A549 (cell line): ENCODE measurements around the gene SIGMAR1. TPM values are rescaled to one million over a fixed set of nuclear protein-coding genes. Genes with fewer than 3 reads are reported as not detected.

Experiments
- ATAC-seq, 2 experiments: fragments of 200-7000 bp in 1 of 2; fragments of >200 bp in 1 of 2; cut with Nextera tagmentation in 1 of 2; cut with Tn5 transposase in 1 of 2; 3 replicates each; pipeline versions ENCODE4 v1.8.0 to v1.9.1; 2018 to 2020; ENCODE audit warnings: mild to moderate bottlenecking in 1 of 2, moderate library complexity in 1 of 2
- CTCF ChIA-PET: fragments of 300-600 bp; sonication (Branson Sonifier 250); formaldehyde crosslinking; extraction: SDS; loops from one replicate; lab custom pipeline; 2021; ENCODE audit warnings: antibody characterized with exemption, inconsistent platforms; lab: Yijun Ruan, JAX
- POLR2A ChIA-PET: fragments of 350-600 bp; formaldehyde crosslinking; extraction: SDS; loops from one replicate; lab custom pipeline; 2021; ENCODE audit warnings: antibody characterized with exemption, inconsistent platforms; lab: Yijun Ruan, JAX
- DNase-seq, 2 experiments: peaks; one replicate each; pipeline versions ENCODE4 v3.0.0 to v3.0.0-alpha.2; 2011 to 2016; ENCODE audit warnings: low read depth in 1 of 2, low spot score in 1 of 2
- FAIRE-seq: peaks from 2 replicates; lab custom pipeline; 2011; peaks lifted over from hg19 to GRCh38; lab: Jason Lieb, UNC
- H3K27ac ChIP-seq, 2 experiments: fragments of >200 bp; sonication (Bioruptor Twin); formaldehyde crosslinking; 3 replicates each; pipeline ENCODE4 v1.5.1; 2016 to 2017
- H3K4me1 ChIP-seq: fragments of >200 bp; sonication (Bioruptor Twin); formaldehyde crosslinking; 3 replicates; pipeline ENCODE4 v1.6.1; 2016
- H3K4me2 ChIP-seq: fragments of >200 bp; sonication (Bioruptor Twin); formaldehyde crosslinking; 3 replicates; pipeline ENCODE4 v1.6.1; 2016
- H3K4me3 ChIP-seq: fragments of >200 bp; sonication (Bioruptor Twin); formaldehyde crosslinking; 3 replicates; pipeline ENCODE4 v1.5.1; 2016
- H3K9me3 ChIP-seq: fragments of >200 bp; sonication (Bioruptor Twin); formaldehyde crosslinking; 3 replicates; pipeline ENCODE4 v1.6.1; 2016
- BHLHE40 ChIP-seq: IDR thresholded peaks from 2 replicates; pipeline ENCODE4 v1.6.1; 2012; ENCODE audit warnings: low read depth, low read length, inconsistent platforms
- CBX8 ChIP-seq: fragments of 200-600 bp; sonication (generic); IDR thresholded peaks from 2 replicates; pipeline ENCODE4 v1.6.1; 2016
- CEBPB ChIP-seq, 2 experiments: fragments of >200 bp in 1 of 2; sonication (Bioruptor Twin) in 1 of 2; formaldehyde crosslinking in 1 of 2; IDR thresholded peaks; 2 replicates each; pipeline ENCODE4 v1.6.1; 2012 to 2016
- CHD2 ChIP-seq: fragments of 150-350 bp; IDR thresholded peaks from 2 replicates; pipeline ENCODE4 v1.6.1; 2014; ENCODE audit warnings: low read length; ENCODE audit not compliant: partially characterized antibody
- EHMT2 ChIP-seq: fragments of 200-600 bp; sonication (generic); IDR thresholded peaks from 2 replicates; pipeline ENCODE4 v1.6.1; 2016; ENCODE audit warnings: antibody characterized with exemption, low read depth, mild to moderate bottlenecking, moderate library complexity
- FOSB ChIP-seq: fragments of 250-450 bp; sonication (Bioruptor Pico); IDR thresholded peaks from 2 replicates; pipeline ENCODE4 v1.5.0; 2020; ENCODE audit warnings: mild to moderate bottlenecking, moderate library complexity
- FOSL2 ChIP-seq, 2 experiments: fragments of 450-650 bp in 1 of 2; fragments of >200 bp in 1 of 2; sonication (Bioruptor Twin) in 1 of 2; formaldehyde crosslinking; IDR thresholded peaks; 2 replicates each; pipeline versions ENCODE4 v1.5.0 to v1.6.1; 2016 to 2020; ENCODE audit warnings: mild to moderate bottlenecking in 1 of 2, moderate library complexity in 1 of 2
- HOXA7 ChIP-seq: fragments of 250-450 bp; sonication (Bioruptor Pico); IDR thresholded peaks from 2 replicates; pipeline ENCODE4 v1.5.0; 2020; ENCODE audit warnings: mild to moderate bottlenecking, moderate library complexity
- HOXB5 ChIP-seq: fragments of 250-450 bp; sonication (Bioruptor Pico); IDR thresholded peaks from 2 replicates; pipeline ENCODE4 v1.5.0; 2020; ENCODE audit warnings: mild to moderate bottlenecking, moderate library complexity
- JUN ChIP-seq, 2 experiments: fragments of >200 bp; sonication (Bioruptor Twin); formaldehyde crosslinking; IDR thresholded peaks; 2 replicates in 1 of 2; 3 replicates in 1 of 2; pipeline ENCODE4 v1.6.1; 2016 to 2017
- KDM1A ChIP-seq: fragments of 200-600 bp; sonication (generic); IDR thresholded peaks from 2 replicates; pipeline ENCODE4 v1.6.1; 2016; ENCODE audit warnings: low read depth, mild to moderate bottlenecking
- NFE2L2 ChIP-seq: fragments of 150-350 bp; conservative IDR thresholded peaks from 2 replicates; pipeline ENCODE4 v1.6.1; 2014; ENCODE audit warnings: low read length
- PHF8 ChIP-seq: fragments of 200-600 bp; sonication (generic); IDR thresholded peaks from 2 replicates; pipeline ENCODE4 v1.6.1; 2016; ENCODE audit warnings: low read depth, mild to moderate bottlenecking, antibody characterized with exemption, moderate library complexity, borderline replicate concordance
- POLR2A ChIP-seq: IDR thresholded peaks from 2 replicates; pipeline ENCODE4 v1.6.1; 2012; ENCODE audit warnings: mild to moderate bottlenecking, low read length
- RAD21 ChIP-seq, 2 experiments: fragments of >200 bp in 1 of 2; sonication (Bioruptor Twin) in 1 of 2; formaldehyde crosslinking in 1 of 2; IDR thresholded peaks in 1 of 2; conservative IDR thresholded peaks in 1 of 2; 2 replicates in 1 of 2; 3 replicates in 1 of 2; pipeline ENCODE4 v1.6.1; 2012 to 2018; ENCODE audit warnings: inconsistent platforms in 1 of 2
- RFX5 ChIP-seq: fragments of 450-650 bp; IDR thresholded peaks from 2 replicates; pipeline ENCODE4 v1.7.1; 2014; ENCODE audit warnings: antibody characterized with exemption, mild to moderate bottlenecking, moderate library complexity
- SMC3 ChIP-seq: fragments of >200 bp; sonication (Bioruptor Twin); formaldehyde crosslinking; IDR thresholded peaks from 3 replicates; pipeline ENCODE4 v1.6.1; 2018; ENCODE audit warnings: inconsistent platforms
- SREBF2 ChIP-seq: fragments of 450-650 bp; IDR thresholded peaks from 2 replicates; pipeline ENCODE4 v1.6.1; 2014; ENCODE audit warnings: mild to moderate bottlenecking, moderate library complexity
- TFCP2L1 ChIP-seq: fragments of 250-450 bp; sonication (Bioruptor Pico); IDR thresholded peaks from 2 replicates; pipeline ENCODE4 v1.5.0; 2021; ENCODE audit warnings: mild to moderate bottlenecking
- WGBS: methylation state at CpG from one replicate; pipeline ENCODE4 v1.1.6; 2017; ENCODE audit errors: missing lambda C conversion rate; 5-methylcytosine and 5-hydroxymethylcytosine counted together
- polyA plus RNA-seq, 4 experiments: library from polyadenylated mRNA; depleted of rRNA in 3 of 4; stranded (reverse); fragments of >200 nt; fragmentation: RNase III in 1 of 4; extraction: RNeasy Plus Mini Kit Qiagen cat#74134 plus additional on column Dnase treatment in 1 of 4; gene quantifications; 2 replicates in 3 of 4; 3 replicates in 1 of 4; pipeline ENCODE4 v1.2.3, GENCODE V29; 2011 to 2017
- TF ChIP-seq, protein P1 (sequence below): IDR thresholded peaks from 2 replicates; pipeline ENCODE4 v1.6.1; 2012
- TF ChIP-seq, protein P2 (sequence below): fragments of >200 bp; sonication (Bioruptor Twin); formaldehyde crosslinking; IDR thresholded peaks from 3 replicates; pipeline ENCODE4 v1.6.1; 2016
- TF ChIP-seq, protein P3 (sequence below): fragments of >200 bp; sonication (Bioruptor Twin); formaldehyde crosslinking; IDR thresholded peaks from 3 replicates; pipeline ENCODE4 v1.5.1; 2016
- TF ChIP-seq, protein P4 (sequence below): fragments of 200-600 bp; sonication (generic); IDR thresholded peaks from 2 replicates; pipeline ENCODE4 v1.6.1; 2016; ENCODE audit warnings: antibody characterized with exemption, mild to moderate bottlenecking, moderate library complexity
- TF ChIP-seq, protein P5 (sequence below): fragments of 450-650 bp; IDR thresholded peaks from 2 replicates; pipeline ENCODE4 v1.6.1; 2014; ENCODE audit warnings: antibody characterized with exemption
- TF ChIP-seq, protein P6 (sequence below): IDR thresholded peaks from 2 replicates; pipeline ENCODE4 v1.6.1; 2012; ENCODE audit warnings: low read depth, borderline replicate concordance
- TF ChIP-seq, protein P7 (sequence below): IDR thresholded peaks from 2 replicates; pipeline ENCODE4 v1.6.1; 2012

SIGMAR1 gene
- polyA plus RNA-seq, 2 of the 4 experiments (the other 2 are of a cell fraction) = 64.6 to 150 TPM

DNA sequence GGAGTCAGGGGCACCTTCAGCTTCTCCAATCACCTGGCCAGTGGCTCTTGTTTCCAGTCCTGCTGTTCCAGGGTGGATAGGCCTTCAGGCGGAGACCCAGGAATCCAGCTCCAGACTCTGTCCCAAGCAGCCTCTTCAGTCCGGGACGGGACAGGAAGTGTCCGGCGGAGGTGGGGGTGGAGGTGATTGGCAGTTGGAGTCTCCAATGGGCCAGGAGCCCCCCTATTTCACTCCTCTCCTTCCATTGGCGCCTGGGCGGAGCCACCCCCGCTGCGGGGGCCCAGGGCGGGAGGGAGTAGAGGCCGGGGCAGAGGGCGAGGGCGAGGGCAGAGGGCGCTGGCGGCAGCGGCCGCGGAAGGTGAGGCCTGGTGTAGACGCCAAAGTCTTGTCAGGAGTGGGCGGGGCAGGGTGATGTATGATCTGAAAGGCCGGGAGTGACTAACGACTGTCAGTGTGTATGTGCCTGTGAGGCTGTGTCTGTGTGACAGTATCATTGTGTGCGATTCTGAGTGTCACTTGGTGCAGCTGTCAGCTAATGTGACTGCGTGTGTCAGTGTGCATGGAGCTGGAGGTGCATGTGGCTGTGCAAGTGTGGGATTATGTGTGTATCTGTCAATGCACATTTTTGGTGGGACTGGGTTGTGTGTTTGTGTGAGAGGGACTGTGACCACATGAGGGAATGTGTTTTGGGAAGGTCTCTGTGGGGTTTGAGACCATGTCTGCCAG is 14.5 kb upstream of the SIGMAR1 start, which contains the start of gene IL11RA:
IL11RA (plus strand) TSS at position 310 of the 726 bp plus-strand sequence. CDS start 3,033 bp downstream, outside the sequence.
- ATAC-seq (peak; percentile 81 to 94), DNase-seq (peak; percentile 89 to 91), FAIRE-seq (no peak)
- peaks cover 28% of the 10 kb centered on the region for H3K4me1 ChIP-seq
- H3K27ac ChIP-seq = peak within 1 kb of the TSS; percentile 77 to 89
- CTCF ChIA-PET = interaction anchor here (0.6 to 22.6 kb wide), 6 partner anchors 9 to 610 kb away, joined by 3 to 288 read pairs (median 4); partner anchors contain the start of genes CCL27 and SIGMAR1
- peak within 1 kb of the TSS; percentile 76 for H3K4me2 ChIP-seq
- no peak for TF ChIP-seq CEBPB (IDR thresholded peaks at IDR 0.05)
- TF ChIP-seq POLR2A = peak; percentile 55
- TF ChIP-seq HOXB5 (CRISPR knock-in tag) = peak; percentile 69; the same call in 1 of the 2 replicates
- TF ChIP-seq, protein P1, sequence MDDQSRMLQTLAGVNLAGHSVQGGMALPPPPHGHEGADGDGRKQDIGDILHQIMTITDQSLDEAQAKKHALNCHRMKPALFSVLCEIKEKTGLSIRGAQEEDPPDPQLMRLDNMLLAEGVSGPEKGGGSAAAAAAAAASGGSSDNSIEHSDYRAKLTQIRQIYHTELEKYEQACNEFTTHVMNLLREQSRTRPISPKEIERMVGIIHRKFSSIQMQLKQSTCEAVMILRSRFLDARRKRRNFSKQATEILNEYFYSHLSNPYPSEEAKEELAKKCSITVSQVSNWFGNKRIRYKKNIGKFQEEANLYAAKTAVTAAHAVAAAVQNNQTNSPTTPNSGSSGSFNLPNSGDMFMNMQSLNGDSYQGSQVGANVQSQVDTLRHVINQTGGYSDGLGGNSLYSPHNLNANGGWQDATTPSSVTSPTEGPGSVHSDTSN = peak; percentile 92
- TF ChIP-seq PHF8 = no peak
- TF ChIP-seq, protein P2, sequence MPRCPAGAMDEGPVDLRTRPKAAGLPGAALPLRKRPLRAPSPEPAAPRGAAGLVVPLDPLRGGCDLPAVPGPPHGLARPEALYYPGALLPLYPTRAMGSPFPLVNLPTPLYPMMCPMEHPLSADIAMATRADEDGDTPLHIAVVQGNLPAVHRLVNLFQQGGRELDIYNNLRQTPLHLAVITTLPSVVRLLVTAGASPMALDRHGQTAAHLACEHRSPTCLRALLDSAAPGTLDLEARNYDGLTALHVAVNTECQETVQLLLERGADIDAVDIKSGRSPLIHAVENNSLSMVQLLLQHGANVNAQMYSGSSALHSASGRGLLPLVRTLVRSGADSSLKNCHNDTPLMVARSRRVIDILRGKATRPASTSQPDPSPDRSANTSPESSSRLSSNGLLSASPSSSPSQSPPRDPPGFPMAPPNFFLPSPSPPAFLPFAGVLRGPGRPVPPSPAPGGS = no peak
- TF ChIP-seq HOXA7 (CRISPR knock-in tag) = no peak
- TF ChIP-seq NFE2L2 = no peak
- TF ChIP-seq SMC3 = no peak
- TF ChIP-seq BHLHE40 = no peak
- no peak for TF ChIP-seq FOSB (CRISPR knock-in tag)
- no peak for TF ChIP-seq KDM1A
- TF ChIP-seq, protein P3, sequence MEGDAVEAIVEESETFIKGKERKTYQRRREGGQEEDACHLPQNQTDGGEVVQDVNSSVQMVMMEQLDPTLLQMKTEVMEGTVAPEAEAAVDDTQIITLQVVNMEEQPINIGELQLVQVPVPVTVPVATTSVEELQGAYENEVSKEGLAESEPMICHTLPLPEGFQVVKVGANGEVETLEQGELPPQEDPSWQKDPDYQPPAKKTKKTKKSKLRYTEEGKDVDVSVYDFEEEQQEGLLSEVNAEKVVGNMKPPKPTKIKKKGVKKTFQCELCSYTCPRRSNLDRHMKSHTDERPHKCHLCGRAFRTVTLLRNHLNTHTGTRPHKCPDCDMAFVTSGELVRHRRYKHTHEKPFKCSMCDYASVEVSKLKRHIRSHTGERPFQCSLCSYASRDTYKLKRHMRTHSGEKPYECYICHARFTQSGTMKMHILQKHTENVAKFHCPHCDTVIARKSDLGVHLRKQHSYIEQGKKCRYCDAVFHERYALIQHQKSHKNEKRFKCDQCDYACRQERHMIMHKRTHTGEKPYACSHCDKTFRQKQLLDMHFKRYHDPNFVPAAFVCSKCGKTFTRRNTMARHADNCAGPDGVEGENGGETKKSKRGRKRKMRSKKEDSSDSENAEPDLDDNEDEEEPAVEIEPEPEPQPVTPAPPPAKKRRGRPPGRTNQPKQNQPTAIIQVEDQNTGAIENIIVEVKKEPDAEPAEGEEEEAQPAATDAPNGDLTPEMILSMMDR = no peak
- TF ChIP-seq, protein P4, sequence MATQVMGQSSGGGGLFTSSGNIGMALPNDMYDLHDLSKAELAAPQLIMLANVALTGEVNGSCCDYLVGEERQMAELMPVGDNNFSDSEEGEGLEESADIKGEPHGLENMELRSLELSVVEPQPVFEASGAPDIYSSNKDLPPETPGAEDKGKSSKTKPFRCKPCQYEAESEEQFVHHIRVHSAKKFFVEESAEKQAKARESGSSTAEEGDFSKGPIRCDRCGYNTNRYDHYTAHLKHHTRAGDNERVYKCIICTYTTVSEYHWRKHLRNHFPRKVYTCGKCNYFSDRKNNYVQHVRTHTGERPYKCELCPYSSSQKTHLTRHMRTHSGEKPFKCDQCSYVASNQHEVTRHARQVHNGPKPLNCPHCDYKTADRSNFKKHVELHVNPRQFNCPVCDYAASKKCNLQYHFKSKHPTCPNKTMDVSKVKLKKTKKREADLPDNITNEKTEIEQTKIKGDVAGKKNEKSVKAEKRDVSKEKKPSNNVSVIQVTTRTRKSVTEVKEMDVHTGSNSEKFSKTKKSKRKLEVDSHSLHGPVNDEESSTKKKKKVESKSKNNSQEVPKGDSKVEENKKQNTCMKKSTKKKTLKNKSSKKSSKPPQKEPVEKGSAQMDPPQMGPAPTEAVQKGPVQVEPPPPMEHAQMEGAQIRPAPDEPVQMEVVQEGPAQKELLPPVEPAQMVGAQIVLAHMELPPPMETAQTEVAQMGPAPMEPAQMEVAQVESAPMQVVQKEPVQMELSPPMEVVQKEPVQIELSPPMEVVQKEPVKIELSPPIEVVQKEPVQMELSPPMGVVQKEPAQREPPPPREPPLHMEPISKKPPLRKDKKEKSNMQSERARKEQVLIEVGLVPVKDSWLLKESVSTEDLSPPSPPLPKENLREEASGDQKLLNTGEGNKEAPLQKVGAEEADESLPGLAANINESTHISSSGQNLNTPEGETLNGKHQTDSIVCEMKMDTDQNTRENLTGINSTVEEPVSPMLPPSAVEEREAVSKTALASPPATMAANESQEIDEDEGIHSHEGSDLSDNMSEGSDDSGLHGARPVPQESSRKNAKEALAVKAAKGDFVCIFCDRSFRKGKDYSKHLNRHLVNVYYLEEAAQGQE = no peak
- peak in 1 of 2 experiments; percentile 54; a peak in 2 of 5 replicates for TF ChIP-seq JUN (IDR thresholded peaks at IDR 0.05)
- no peak for TF ChIP-seq CBX8
- TF ChIP-seq RAD21 (conservative IDR thresholded peaks at IDR 0.05 in 1 of 2, IDR thresholded peaks at IDR 0.05 in 1 of 2) = no peak
- no peak for TF ChIP-seq EHMT2
- TF ChIP-seq, protein P5, sequence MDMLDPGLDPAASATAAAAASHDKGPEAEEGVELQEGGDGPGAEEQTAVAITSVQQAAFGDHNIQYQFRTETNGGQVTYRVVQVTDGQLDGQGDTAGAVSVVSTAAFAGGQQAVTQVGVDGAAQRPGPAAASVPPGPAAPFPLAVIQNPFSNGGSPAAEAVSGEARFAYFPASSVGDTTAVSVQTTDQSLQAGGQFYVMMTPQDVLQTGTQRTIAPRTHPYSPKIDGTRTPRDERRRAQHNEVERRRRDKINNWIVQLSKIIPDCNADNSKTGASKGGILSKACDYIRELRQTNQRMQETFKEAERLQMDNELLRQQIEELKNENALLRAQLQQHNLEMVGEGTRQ = no peak
- TF ChIP-seq, protein P6, sequence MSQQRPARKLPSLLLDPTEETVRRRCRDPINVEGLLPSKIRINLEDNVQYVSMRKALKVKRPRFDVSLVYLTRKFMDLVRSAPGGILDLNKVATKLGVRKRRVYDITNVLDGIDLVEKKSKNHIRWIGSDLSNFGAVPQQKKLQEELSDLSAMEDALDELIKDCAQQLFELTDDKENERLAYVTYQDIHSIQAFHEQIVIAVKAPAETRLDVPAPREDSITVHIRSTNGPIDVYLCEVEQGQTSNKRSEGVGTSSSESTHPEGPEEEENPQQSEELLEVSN = no peak
- TF ChIP-seq RFX5 = no peak
- TF ChIP-seq TFCP2L1 (CRISPR knock-in tag) = no peak
- no peak for TF ChIP-seq SREBF2
- no peak for TF ChIP-seq CHD2
- no peak for TF ChIP-seq FOSL2 (IDR thresholded peaks at IDR 0.05)
- 0 out of 2 replicates have a peak, but pooled peaks have one; percentile 24 for TF ChIP-seq FOSL2 (CRISPR knock-in tag; IDR thresholded peaks at IDR 0.05)
- TF ChIP-seq, protein P7, sequence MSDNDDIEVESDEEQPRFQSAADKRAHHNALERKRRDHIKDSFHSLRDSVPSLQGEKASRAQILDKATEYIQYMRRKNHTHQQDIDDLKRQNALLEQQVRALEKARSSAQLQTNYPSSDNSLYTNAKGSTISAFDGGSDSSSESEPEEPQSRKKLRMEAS = peak; percentile 54; the same call in 1 of the 2 replicates
- peak within 1 kb of the TSS; percentile 37 for H3K4me3 ChIP-seq
- no peaks in the 10 kb centered on the region for H3K9me3 ChIP-seq
- 0% methylated on average over 15 of the region's 24 CpGs for WGBS
- POLR2A ChIA-PET = interaction anchor here (1.0 to 2.1 kb wide), 3 partner anchors 10 to 15 kb away, joined by 3 to 8 read pairs (median 6); partner anchors contain the start of genes CCL27 and SIGMAR1
